Spleen (tissue), 11 donors: ENCODE measurements around the gene HNRNPC. TPM values are rescaled to one million over a fixed set of nuclear protein-coding genes. Genes with fewer than 3 reads are reported as not detected.
"Not testable (repeated sequence)": the region's sequence is repeated elsewhere in the genome, so short reads cannot be mapped to it uniquely, and the experiment has no call there.

ENCODE experiments used
- DNase-seq: peaks from one replicate; pipeline ENCODE4 v3.0.0-alpha.2; 2020
- H3K27ac ChIP-seq, 8 donors: fragments of 200-600 bp; sonication (generic) in 7 of 8; 1 replicate in 4 of 8; 2 replicates in 4 of 8; pipeline versions ENCODE4 v1.5.0 to v1.8.0; 2016 to 2021; ENCODE audit warnings: inconsistent platforms in 4 of 8, mild to moderate bottlenecking in 4 of 8, moderate library complexity in 1 of 8
- H3K27me3 ChIP-seq, 7 donors: fragments of 200-600 bp; sonication (generic) in 6 of 7; replicated peaks in 1 of 7; 1 replicate in 4 of 7; 2 replicates in 3 of 7; pipeline versions ENCODE4 v1.5.0 to v1.8.0; 2016 to 2021; ENCODE audit warnings: inconsistent platforms in 3 of 7, mild to moderate bottlenecking in 1 of 7
- H3K36me3 ChIP-seq, 6 donors: fragments of 200-600 bp; sonication (generic) in 5 of 6; 1 replicate in 4 of 6; 2 replicates in 2 of 6; pipeline versions ENCODE4 v1.5.0 to v1.8.0; 2016 to 2021; ENCODE audit warnings: inconsistent platforms in 2 of 6
- H3K4me1 ChIP-seq, 6 donors: fragments of 200-600 bp; sonication (generic) in 5 of 6; 1 replicate in 3 of 6; 2 replicates in 3 of 6; pipeline versions ENCODE4 v1.5.0 to v1.8.0; 2016 to 2021; ENCODE audit warnings: inconsistent platforms in 3 of 6
- H3K4me3 ChIP-seq, 8 donors: fragments of 200-600 bp; sonication (generic) in 7 of 8; 1 replicate in 4 of 8; 2 replicates in 4 of 8; pipeline versions ENCODE4 v1.5.0 to v1.8.0; 2016 to 2021; ENCODE audit warnings: inconsistent platforms in 4 of 8, mild to moderate bottlenecking in 4 of 8, moderate library complexity in 2 of 8
- H3K9me3 ChIP-seq, 8 donors: fragments of 200-600 bp; sonication (generic) in 7 of 8; 1 replicate in 4 of 8; 2 replicates in 4 of 8; pipeline versions ENCODE4 v1.5.0 to v1.8.0; 2016 to 2021; ENCODE audit warnings: inconsistent platforms in 4 of 8
- POLR2A ChIP-seq, 3 donors: fragments of 450-650 bp; IDR thresholded peaks; one replicate each; pipeline ENCODE4 v1.5.1; 2017; ENCODE audit warnings: antibody characterized with exemption in 3 of 3, mild to moderate bottlenecking in 1 of 3
- POLR2AphosphoS5 ChIP-seq, 3 donors: sonication (generic); formaldehyde crosslinking; IDR thresholded peaks; one replicate each; pipeline ENCODE4 v1.5.1; 2017; ENCODE audit warnings: antibody characterized with exemption in 3 of 3
- WGBS, 5 donors: extraction: QIAGEN DNeasy Blood & Tissue Kit in 3 of 5; methylation state at CpG; one replicate each; pipeline versions ENCODE4 v1.1.5 to v1.1.7; 2013 to 2018; 5-methylcytosine and 5-hydroxymethylcytosine counted together
- intact Hi-C: fragments of 100-400 bp; cut with DNase I; formaldehyde crosslinking; loops from one replicate; pipeline ENCODE4 v1.15.0; 2023; ENCODE audit warnings: low total_unique reads
- polyA plus RNA-seq, 3 donors: library from polyadenylated mRNA; stranded (reverse); fragments of 200-250 nt; gene quantifications; one replicate each; pipeline ENCODE4 v1.2.1, GENCODE V29; 2013
- total RNA-seq, 7 donors: library from RNA; depleted of rRNA in 3 of 7; stranded (reverse); fragments of >200 nt in 3 of 7; fragmentation: NEBNext Ultra II Directional in 4 of 7; extraction: Animal tissue kit (Norgen Biotek cat#: 25700) in 4 of 7; gene quantifications; one replicate each; pipeline versions ENCODE4 v1.1.0 to v1.2.1, GENCODE V29; 2016 to 2021
- TF ChIP-seq, protein P1 (sequence below), 11 experiments: fragments of 200-600 bp in 7 of 11; fragments of 450-650 bp in 4 of 11; sonication (generic) in 4 of 11; IDR thresholded peaks in 8 of 11; conservative IDR thresholded peaks in 3 of 11; 1 replicate in 7 of 11; 2 replicates in 4 of 11; pipeline versions ENCODE4 v1.4.0 to v1.8.0; 2016 to 2021; ENCODE audit warnings: antibody characterized with exemption in 11 of 11, inconsistent platforms in 4 of 11, mild to moderate bottlenecking in 1 of 11
- donor health status: healthy with polysubstance abuse.
- donor health status: DM: no; HTN: no; CAD: no; lungs with moderate emphysema.
- donor health status: DM: no; HTN: no; CAD: no.
- donor health status: Bipolar disorder and iron deficiency.
- donor health status: healthy.
- donor health status: DM: no; HTN: no; CAD: no.
- donor health status: DM: yes; HTN: yes; CAD: no.

The HNRNPC gene
- total and polyA plus RNA-seq, 10 donors = 374 to 824 (median 517) TPM

GRCh38 chr14:21219120-21219519 lies 50.1 kb downstream of the HNRNPC start:
- TF ChIP-seq POLR2A (IDR thresholded peaks at IDR 0.05) (no peak), POLR2AphosphoS5 (IDR thresholded peaks at IDR 0.05) (no peak)
- TF ChIP-seq, protein P1, sequence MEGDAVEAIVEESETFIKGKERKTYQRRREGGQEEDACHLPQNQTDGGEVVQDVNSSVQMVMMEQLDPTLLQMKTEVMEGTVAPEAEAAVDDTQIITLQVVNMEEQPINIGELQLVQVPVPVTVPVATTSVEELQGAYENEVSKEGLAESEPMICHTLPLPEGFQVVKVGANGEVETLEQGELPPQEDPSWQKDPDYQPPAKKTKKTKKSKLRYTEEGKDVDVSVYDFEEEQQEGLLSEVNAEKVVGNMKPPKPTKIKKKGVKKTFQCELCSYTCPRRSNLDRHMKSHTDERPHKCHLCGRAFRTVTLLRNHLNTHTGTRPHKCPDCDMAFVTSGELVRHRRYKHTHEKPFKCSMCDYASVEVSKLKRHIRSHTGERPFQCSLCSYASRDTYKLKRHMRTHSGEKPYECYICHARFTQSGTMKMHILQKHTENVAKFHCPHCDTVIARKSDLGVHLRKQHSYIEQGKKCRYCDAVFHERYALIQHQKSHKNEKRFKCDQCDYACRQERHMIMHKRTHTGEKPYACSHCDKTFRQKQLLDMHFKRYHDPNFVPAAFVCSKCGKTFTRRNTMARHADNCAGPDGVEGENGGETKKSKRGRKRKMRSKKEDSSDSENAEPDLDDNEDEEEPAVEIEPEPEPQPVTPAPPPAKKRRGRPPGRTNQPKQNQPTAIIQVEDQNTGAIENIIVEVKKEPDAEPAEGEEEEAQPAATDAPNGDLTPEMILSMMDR (IDR thresholded peaks at IDR 0.05 in 8 of 11, conservative IDR thresholded peaks at IDR 0.05 in 3 of 11) = no peak
- Histone ChIP-seq H3K9me3 (no peaks in the 10 kb centered on the region), H3K4me3 (no peak overlapping the region), H3K36me3 (peaks cover 0 to 100% (median 78%) of the 10 kb centered on the region in 6 donors), H3K4me1 (peaks cover 30 to 100% (median 70%) of the 10 kb centered on the region in 6 donors), H3K27me3 (no peaks in the 10 kb centered on the region), H3K27ac (peak overlapping the region in 1 of 8 donors; percentile 14)
- no peak for DNase-seq
- intact Hi-C loops = no loop called here
- WGBS, 5 donors = 75 to 87% (median 86%) methylated on average over 2 of the region's 2 CpGs

DNA sequence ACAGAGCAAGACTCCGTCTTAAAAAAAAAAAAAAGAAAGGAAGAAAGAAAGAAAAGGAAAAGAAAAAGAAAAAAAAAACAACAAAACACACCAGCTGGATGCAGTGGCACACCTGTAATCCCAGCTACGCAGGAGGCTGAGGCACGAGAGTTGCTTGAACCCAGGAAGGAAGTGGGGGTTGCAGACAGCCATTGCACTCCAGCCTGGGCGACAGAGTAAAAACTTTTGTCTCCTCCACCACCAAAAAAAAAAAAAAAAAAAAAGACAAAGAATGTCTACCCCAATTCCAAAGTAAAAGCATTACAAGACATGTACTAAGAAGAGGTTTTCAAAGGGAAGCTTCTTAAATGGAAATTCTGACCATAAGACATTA lies 53.4 kb downstream of the HNRNPC start:
- H3K27ac ChIP-seq = peak overlapping the region in 3 of 8 donors; percentile 30 to 41 (median 32)

GRCh38 chr14:21215130-21215878 lies 53.9 kb downstream of the HNRNPC start:
- no peaks in the 10 kb centered on the region for H3K27me3 ChIP-seq
- H3K27ac ChIP-seq = peak overlapping the region in 4 of 8 donors; percentile 9 to 41 (median 31)
- H3K9me3 ChIP-seq = no peaks in the 10 kb centered on the region
- intact Hi-C loops = no loop called here
- TF ChIP-seq POLR2A (IDR thresholded peaks at IDR 0.05) (no peak), POLR2AphosphoS5 (IDR thresholded peaks at IDR 0.05) (no peak)
- TF ChIP-seq, protein P1 (IDR thresholded peaks at IDR 0.05 in 8 of 11, conservative IDR thresholded peaks at IDR 0.05 in 3 of 11) = no peak
- peaks cover 3 to 100% (median 76%) of the 10 kb centered on the region in 6 donors for H3K36me3 ChIP-seq
- DNase-seq = no peak
- H3K4me1 ChIP-seq = peaks cover 25 to 85% (median 55%) of the 10 kb centered on the region in 6 donors
- H3K4me3 ChIP-seq = no peak overlapping the region
- 68 to 76% (median 72%) methylated on average over 8 of the region's 8 CpGs for WGBS, 5 donors

More for the DNA sequence above, 53.4 kb downstream of the HNRNPC start:
- intact Hi-C loops = no loop called here
- WGBS, 5 donors = 38 to 54% (median 43%) methylated on average over 4 of the region's 4 CpGs
- TF ChIP-seq POLR2A (IDR thresholded peaks at IDR 0.05) (no peak), POLR2AphosphoS5 (IDR thresholded peaks at IDR 0.05) (no peak)
- TF ChIP-seq, protein P1 (IDR thresholded peaks at IDR 0.05 in 8 of 11, conservative IDR thresholded peaks at IDR 0.05 in 3 of 11) = no peak
- Histone ChIP-seq H3K4me1 (peaks cover 25 to 91% (median 59%) of the 10 kb centered on the region in 6 donors), H3K36me3 (peaks cover 3 to 100% (median 79%) of the 10 kb centered on the region in 6 donors), H3K4me3 (no peak overlapping the region), H3K9me3 (no peaks in the 10 kb centered on the region), H3K27me3 (no peaks in the 10 kb centered on the region)
- DNase-seq = no peak

DNA sequence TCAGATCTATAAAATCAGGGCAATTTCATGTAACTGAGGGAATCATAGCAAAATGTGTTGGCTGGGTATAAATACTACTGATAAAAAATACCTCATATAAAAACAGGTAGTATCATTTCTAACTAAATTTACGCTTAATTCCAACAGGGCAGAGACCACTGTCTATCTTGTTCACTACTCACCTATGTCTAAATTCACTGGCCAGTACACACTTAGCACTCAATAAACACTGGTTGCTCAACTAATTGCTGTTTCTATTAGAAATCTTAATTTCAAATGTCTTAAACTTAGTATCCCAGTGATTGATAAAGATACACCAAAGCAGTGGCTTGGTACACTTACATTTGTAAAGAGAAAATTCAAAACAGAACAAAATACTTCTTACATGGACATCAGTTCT lies 55.6 kb downstream of the HNRNPC start:
- WGBS, 5 donors = 94 to 98% (median 97%) methylated on average over 1 of the region's 1 CpG

DNA sequence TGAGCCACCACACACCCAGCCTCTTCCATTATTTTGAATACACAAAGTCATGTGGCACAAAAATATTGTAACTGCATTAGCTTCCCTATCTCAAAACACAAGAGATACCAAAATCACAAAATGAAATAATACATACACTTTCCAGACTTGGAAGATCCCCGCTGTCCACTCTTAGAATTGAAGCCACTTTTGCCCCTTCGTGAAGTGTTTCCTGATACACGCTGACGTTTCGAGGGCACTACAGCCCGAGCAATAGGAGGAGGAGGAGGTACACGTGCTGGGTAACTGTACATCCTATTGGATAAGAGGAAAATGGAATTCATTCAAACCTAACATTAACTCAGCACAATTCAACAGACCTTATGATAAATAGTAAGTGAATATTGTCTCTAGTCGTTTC lies 56.4 kb downstream of the HNRNPC start:
- DNase-seq, H3K4me3 ChIP-seq, intact Hi-C loops, H3K9me3 ChIP-seq, H3K27ac ChIP-seq, H3K27me3 ChIP-seq: not testable (repeated sequence)
- H3K4me1 ChIP-seq = peaks cover 25 to 64% (median 40%) of the 10 kb centered on the region in 6 donors
- WGBS, 5 donors = 80 to 92% (median 89%) methylated on average over 8 of the region's 8 CpGs
- H3K36me3 ChIP-seq = peaks cover 3 to 100% (median 78%) of the 10 kb centered on the region in 6 donors

More for the DNA sequence above, 55.6 kb downstream of the HNRNPC start:
- peaks cover 25 to 68% (median 45%) of the 10 kb centered on the region in 6 donors for H3K4me1 ChIP-seq
- intact Hi-C loops = no loop called here
- no peaks in the 10 kb centered on the region for H3K27me3 ChIP-seq
- no peak overlapping the region for H3K27ac ChIP-seq
- peaks cover 3 to 100% (median 76%) of the 10 kb centered on the region in 6 donors for H3K36me3 ChIP-seq
- no peaks in the 10 kb centered on the region for H3K9me3 ChIP-seq
- no peak overlapping the region for H3K4me3 ChIP-seq
- TF ChIP-seq, protein P1 (IDR thresholded peaks at IDR 0.05 in 8 of 11, conservative IDR thresholded peaks at IDR 0.05 in 3 of 11) = no peak
- no peak for TF ChIP-seq POLR2AphosphoS5 (IDR thresholded peaks at IDR 0.05)
- TF ChIP-seq POLR2A (IDR thresholded peaks at IDR 0.05) = no peak
- DNase-seq = no peak
